Activated T-helper 2 cell treated with anti-CD3 and anti-CD28 coated beads, Interferon-gamma antibody, Interleukin-2, Interleukin-4, amounts not matched to agents 10 μg/mL and 5 μg/mL and 100 μg/mL, durations not matched to agents 14 hours and 24 hours and 36 hours (primary cell): ENCODE data around the gene RHOV. TPM values are rescaled to one million over a fixed set of nuclear protein-coding genes. Genes with fewer than 3 reads are reported as not detected.

ENCODE experiments used
- DNase-seq: peaks from one replicate; pipeline ENCODE4 v3.0.0; 2021; ENCODE audit warnings: low spot score
- H3K27ac Mint-ChIP-seq: one replicate; pipeline ENCODE4 v1.8.0; 2021; ENCODE audit warnings: mixed read lengths
- H3K27me3 Mint-ChIP-seq: one replicate; pipeline ENCODE4 v1.8.0; 2021; ENCODE audit warnings: low read depth, mixed read lengths
- H3K36me3 Mint-ChIP-seq: one replicate; pipeline ENCODE4 v1.8.0; 2021; ENCODE audit warnings: low read depth, mixed read lengths
- H3K4me1 Mint-ChIP-seq: one replicate; pipeline ENCODE4 v1.8.0; 2021; ENCODE audit warnings: low read depth, mixed read lengths
- H3K4me3 Mint-ChIP-seq: one replicate; pipeline ENCODE4 v1.8.0; 2021; ENCODE audit warnings: low read depth, mild to moderate bottlenecking, moderate library complexity, mixed read lengths
- H3K9me3 Mint-ChIP-seq: one replicate; pipeline ENCODE4 v1.8.0; 2021; ENCODE audit warnings: mixed read lengths
- intact Hi-C: fragments of 100-400 bp; cut with micrococcal nuclease; formaldehyde crosslinking; loops from one replicate; pipeline ENCODE4 v1.15.1; 2023
- total RNA-seq: library from RNA; stranded (reverse); gene quantifications from 2 replicates; pipeline ENCODE4 v1.2.3, GENCODE V29; 2022

RHOV gene
- total RNA-seq, 1 donor from 2014 or later: 0.82 TPM

DNA sequence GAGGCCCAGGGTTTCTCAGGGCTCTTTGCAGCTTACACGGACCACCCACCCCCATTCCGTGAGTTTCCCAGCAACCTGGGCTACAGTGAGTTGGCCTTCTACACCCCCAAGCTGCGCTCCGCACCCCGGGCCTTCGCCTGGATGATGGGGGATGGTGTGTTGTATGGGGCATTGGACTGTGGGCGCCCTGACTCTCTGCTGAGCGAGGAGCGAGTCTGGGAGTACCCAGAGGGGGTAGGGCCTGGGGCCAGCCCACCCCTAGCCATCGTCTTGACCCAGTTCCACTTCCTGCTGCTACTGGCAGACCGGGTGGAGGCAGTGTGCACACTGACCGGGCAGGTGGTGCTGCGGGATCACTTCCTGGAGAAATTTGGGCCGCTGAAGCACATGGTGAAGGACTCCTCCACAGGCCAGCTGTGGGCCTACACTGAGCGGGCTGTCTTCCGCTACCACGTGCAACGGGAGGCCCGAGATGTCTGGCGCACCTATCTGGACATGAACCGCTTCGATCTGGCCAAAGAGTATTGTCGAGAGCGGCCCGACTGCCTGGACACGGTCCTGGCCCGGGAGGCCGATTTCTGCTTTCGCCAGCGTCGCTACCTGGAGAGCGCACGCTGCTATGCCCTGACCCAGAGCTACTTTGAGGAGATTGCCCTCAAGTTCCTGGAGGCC is 25.6 kb upstream of the RHOV start:
- no peaks in the 10 kb centered on the region for H3K9me3 Mint-ChIP-seq
- no peak overlapping the region for H3K4me3 Mint-ChIP-seq
- DNase-seq: no peak
- peaks cover 54% of the 10 kb centered on the region for H3K36me3 Mint-ChIP-seq
- no peaks in the 10 kb centered on the region for H3K27me3 Mint-ChIP-seq
- intact Hi-C loops: loop anchor here (10.0 kb wide), 2 partner anchors 215 to 435 kb away; partner anchors contain the start of genes INO80, NUSAP1 and OIP5
- no peak overlapping the region for H3K27ac Mint-ChIP-seq
- H3K4me1 Mint-ChIP-seq: peaks cover 19% of the 10 kb centered on the region

DNA sequence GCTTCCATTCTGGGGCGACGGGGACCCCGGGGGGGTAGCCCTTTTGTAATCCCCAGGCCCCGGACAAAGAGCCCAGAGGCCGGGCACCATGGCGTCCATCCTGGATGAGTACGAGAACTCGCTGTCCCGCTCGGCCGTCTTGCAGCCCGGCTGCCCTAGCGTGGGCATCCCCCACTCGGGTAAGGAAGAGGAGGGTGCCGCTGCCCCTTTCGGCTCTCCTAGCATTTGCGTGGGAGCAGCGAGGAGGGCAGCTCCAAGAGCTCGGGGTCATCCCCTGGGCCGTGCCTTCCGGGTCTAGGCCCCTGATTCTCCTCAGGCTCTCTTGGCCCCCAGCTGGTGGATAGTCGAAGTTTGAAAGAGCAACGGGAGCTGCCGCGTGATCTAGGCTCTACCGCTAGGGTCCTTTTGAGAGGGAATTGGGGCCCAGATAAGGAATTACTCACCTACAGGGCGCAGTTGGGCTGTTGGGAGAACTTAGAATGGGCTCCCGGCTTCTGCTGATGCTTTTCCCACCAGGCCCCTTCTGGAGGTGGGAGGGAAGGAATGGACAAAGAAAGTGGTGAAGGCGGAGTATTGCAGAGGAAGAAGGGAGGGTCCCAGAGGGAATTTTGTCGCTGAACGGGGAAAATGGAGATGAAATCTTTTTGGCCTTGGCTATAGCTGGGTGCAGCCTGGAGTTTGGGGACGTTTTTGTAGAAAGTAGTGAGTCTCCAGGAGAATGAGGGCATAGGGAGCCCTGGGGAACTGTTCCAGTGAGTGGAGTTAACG is 20.8 kb upstream of the RHOV start:
- intact Hi-C loops: loop anchor here (1.0 to 5.0 kb wide), 6 partner anchors 38 to 303 kb away; partner anchors contain the start of genes DNAJC17, KNL1, RAD51 and RMDN3
- H3K27me3 Mint-ChIP-seq: peaks cover 1% of the 10 kb centered on the region
- H3K4me1 Mint-ChIP-seq: peaks cover 20% of the 10 kb centered on the region

DNA sequence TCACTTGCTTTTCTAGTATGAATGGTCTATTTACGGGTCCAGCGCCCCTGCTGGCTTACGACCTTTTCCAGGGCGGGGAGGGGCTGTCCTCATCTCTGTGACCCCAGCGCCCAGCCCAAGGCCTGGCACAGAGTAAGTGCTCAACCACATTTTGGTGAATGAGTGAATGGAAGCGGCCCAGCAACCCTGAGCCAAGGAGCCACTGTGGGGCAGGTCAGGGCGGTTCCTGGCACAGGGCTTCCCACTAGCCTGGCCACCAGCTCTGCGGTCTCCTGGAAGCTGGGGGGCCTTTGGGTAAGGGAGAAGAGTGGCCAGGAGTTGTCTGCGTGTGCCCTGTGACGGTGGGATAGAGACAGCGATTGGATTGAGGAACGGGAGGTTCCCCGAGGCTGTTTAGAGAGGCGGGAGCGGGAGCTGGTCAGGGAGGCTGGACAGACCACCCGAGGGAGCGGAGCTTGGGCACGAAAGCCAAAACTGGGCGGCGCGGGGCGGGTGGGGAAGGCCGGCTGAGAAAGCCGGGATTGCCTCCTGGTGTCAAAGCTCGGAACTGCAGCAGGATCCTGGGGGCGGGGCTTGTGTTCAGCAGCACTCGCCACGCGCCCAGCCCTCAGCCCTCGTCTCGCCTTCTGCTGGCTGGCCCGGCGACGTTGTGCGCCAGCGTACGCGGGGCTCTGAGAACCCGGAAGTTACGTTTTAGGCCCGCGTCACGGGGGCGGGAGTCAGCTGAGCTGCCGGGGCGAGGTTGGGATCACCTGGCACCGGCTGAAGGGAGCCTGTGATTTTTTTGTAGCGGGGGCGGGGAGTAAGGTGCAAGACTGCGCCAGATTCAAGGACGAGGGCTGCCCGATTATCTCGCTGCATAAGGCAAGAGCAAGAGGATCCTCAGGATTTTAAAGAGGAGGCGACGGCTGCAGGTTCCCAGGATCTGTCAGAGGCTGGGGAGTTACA is 20.0 kb upstream of the RHOV start, which contains the start of gene VPS18:
TSS of gene VPS18 (plus strand) at position 718 of the 948 bp plus-strand sequence. CDS start 319 bp downstream, outside the sequence.
- H3K4me1 Mint-ChIP-seq: peaks cover 20% of the 10 kb centered on the region
- intact Hi-C loops: loop anchor here (1.0 to 5.0 kb wide), 6 partner anchors 37 to 302 kb away; partner anchors contain the start of genes DNAJC17, KNL1, RAD51 and RMDN3
- DNase-seq: peak; percentile 97
- peaks cover 24% of the 10 kb centered on the region for H3K36me3 Mint-ChIP-seq
- H3K4me3 Mint-ChIP-seq: peak within 1 kb of the TSS; percentile 100
- H3K27me3 Mint-ChIP-seq: peaks cover 1% of the 10 kb centered on the region
- H3K27ac Mint-ChIP-seq: peak within 1 kb of the TSS; percentile 97
- no peaks in the 10 kb centered on the region for H3K9me3 Mint-ChIP-seq

More for the DNA sequence above, 20.8 kb upstream of the RHOV start:
- DNase-seq: peak; percentile 55
- H3K9me3 Mint-ChIP-seq: no peaks in the 10 kb centered on the region
- H3K27ac Mint-ChIP-seq: peak overlapping the region; percentile 97
- H3K36me3 Mint-ChIP-seq: peaks cover 24% of the 10 kb centered on the region
- peak overlapping the region; percentile 100 for H3K4me3 Mint-ChIP-seq

DNA sequence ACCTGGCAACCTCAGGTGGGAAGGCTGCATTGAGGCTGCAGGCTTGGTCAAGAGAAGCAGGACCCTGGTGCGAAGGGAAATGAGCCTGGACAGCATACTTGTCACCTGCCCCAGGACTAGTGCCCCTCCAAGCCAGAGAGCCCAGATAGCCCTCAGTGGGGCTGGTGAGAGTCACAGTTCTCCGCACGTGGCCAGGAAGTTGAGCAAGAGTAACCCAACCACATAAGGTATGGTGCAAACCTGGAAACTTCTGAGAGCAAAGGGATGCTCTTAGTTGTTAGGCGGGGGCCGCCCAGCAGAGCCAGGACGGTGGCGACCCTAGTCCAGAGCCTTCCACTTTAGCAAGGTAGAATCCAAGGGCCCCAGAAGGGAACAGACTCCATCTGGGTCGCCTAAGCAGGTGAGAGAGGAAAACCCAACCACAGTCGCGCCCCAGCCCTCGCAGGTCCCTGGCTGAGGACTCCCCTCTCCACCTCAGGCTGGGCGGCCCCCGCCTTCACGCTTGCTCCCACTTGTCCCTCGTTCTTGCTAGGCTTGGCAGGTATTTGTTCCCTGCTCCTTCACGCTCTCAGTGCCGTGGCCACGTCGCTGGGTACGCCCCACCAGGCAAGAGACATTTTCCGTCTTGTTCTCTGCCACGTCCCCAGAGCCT is 19.1 kb upstream of the RHOV start:
- H3K9me3 Mint-ChIP-seq: no peaks in the 10 kb centered on the region
- no peak overlapping the region for H3K27ac Mint-ChIP-seq
- peaks cover 1% of the 10 kb centered on the region for H3K27me3 Mint-ChIP-seq
- peak overlapping the region; percentile 21 for H3K4me3 Mint-ChIP-seq
- no peak for DNase-seq
- H3K4me1 Mint-ChIP-seq: peaks cover 20% of the 10 kb centered on the region
- H3K36me3 Mint-ChIP-seq: peaks cover 17% of the 10 kb centered on the region
- intact Hi-C loops: loop anchor here (5.0 kb wide), 3 partner anchors 136 to 301 kb away; partner anchors contain the start of genes KNL1, RAD51 and RMDN3

DNA sequence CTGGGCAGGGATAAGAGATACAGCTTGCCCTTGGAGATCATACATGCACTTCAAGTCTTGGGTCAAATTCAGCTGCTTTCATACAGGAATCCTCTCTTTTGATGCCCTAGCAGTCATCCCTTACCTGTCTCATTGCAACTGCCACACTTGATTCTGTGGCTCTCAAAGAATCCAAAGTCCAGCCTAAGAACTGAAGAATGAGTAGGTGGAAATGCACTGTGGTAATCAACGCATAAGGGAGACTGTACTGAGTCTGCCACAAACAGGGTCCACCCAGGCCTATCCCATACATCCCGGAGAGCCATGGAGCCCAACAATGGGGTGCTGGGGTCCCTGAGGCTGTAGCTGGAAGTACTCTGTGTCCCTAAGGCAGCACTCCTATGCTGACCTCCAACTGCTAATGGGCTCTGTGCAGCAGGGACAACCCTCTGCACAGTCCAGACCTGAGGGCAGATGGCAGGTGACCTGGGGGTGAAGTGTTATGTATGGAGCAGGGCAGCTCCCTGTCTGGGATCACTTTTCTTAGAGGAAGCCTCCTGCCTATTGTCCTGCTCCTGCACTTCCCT is 18.5 kb upstream of the RHOV start:
- Mint-ChIP-seq H3K27ac (no peak overlapping the region), H3K4me3 (peak overlapping the region; percentile 21), H3K9me3 (no peaks in the 10 kb centered on the region), H3K27me3 (peaks cover 1% of the 10 kb centered on the region), H3K36me3 (peaks cover 12% of the 10 kb centered on the region), H3K4me1 (peaks cover 20% of the 10 kb centered on the region)
- intact Hi-C loops: loop anchor here (5.0 kb wide), 3 partner anchors 135 to 300 kb away; partner anchors contain the start of genes KNL1, RAD51 and RMDN3
- DNase-seq: no peak

DNA sequence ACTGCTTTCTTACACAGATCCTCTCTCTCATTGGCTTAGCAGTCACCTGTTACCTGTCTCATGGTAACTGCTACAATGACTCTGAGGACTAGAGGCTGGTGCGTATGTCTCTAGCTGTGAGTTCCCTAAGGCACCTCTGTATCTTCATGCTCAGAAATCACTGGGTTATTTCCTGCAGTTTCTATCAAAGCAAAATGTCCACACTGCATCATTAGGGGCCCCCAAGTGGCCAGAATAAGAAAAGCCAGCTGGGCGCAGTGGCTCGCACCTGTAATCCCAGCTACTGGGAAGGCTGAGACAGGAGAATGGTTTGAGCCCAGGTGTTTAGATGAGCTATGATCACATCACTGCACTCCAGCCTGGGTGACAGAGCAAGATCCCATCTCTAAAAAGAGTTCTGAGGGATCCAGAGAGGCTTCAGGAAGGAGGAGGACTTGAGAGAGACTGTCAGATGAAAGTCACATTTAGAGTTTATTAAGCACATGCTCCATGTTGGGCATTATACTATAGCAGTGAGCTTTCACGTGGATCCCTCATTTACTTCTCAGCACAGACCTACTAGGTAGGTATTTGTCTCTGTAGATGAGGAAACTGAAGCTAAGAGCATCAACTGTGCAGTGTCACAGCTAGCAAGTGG is 17.9 kb upstream of the RHOV start:
- Mint-ChIP-seq H3K4me3 (no peak overlapping the region), H3K27ac (no peak overlapping the region), H3K36me3 (peaks cover 6% of the 10 kb centered on the region), H3K4me1 (peaks cover 20% of the 10 kb centered on the region), H3K27me3 (peaks cover 1% of the 10 kb centered on the region), H3K9me3 (no peaks in the 10 kb centered on the region)
- no peak for DNase-seq
- intact Hi-C loops: loop anchor here (5.0 kb wide), 3 partner anchors 135 to 300 kb away; partner anchors contain the start of genes KNL1, RAD51 and RMDN3

DNA sequence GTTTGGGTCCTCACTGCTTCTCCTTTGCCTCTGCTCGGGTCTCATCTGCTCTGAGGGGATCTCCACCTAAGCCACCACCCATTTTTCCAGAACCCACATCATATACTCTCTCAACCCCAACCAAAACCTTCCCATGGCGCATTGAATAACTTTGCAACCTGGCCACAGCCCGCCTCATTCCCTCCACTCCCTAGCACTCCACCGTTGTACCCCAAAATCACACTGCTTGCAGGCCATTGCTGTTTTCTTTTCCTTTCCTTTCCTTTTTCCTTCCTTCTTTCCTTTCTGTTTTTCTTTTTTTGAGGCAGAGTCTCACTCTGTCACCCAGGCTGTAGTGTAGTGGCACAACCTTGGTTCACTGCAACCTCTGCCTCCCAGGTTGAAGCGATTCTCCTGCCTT is 17.1 kb upstream of the RHOV start:
- Mint-ChIP-seq H3K9me3 (no peaks in the 10 kb centered on the region), H3K27me3 (peaks cover 1% of the 10 kb centered on the region), H3K27ac (no peak overlapping the region), H3K4me3 (no peak overlapping the region), H3K4me1 (peaks cover 20% of the 10 kb centered on the region), H3K36me3 (peaks cover 3% of the 10 kb centered on the region)
- intact Hi-C loops: loop anchor here (5.0 kb wide), 3 partner anchors 134 to 299 kb away; partner anchors contain the start of genes KNL1, RAD51 and RMDN3
- DNase-seq: no peak

DNA sequence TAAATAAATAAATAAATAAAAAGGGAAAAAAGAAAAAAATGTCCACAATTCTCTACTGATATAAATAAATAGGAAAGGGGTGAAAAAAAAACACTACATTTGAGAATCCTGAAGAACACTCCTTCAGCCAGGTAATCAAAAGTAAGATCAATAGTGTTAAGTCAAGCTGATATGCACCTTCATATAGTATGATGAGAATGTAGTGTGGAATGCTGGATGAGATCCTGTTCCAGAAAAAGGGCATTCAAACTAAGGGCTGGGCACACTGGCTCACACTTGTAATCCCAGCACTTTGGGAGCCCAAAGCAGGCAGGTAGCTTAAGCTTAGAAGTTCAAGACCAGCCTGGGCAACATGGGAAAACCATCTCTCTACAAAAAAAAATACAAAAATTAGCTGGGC is 15.1 kb upstream of the RHOV start:
- no peaks in the 10 kb centered on the region for H3K9me3 Mint-ChIP-seq
- H3K4me3 Mint-ChIP-seq: no peak overlapping the region
- peaks cover 15% of the 10 kb centered on the region for H3K4me1 Mint-ChIP-seq
- intact Hi-C loops: no loop called here
- no peak for DNase-seq
- H3K27ac Mint-ChIP-seq: no peak overlapping the region
- no peaks in the 10 kb centered on the region for H3K36me3 Mint-ChIP-seq
- H3K27me3 Mint-ChIP-seq: peaks cover 1% of the 10 kb centered on the region

DNA sequence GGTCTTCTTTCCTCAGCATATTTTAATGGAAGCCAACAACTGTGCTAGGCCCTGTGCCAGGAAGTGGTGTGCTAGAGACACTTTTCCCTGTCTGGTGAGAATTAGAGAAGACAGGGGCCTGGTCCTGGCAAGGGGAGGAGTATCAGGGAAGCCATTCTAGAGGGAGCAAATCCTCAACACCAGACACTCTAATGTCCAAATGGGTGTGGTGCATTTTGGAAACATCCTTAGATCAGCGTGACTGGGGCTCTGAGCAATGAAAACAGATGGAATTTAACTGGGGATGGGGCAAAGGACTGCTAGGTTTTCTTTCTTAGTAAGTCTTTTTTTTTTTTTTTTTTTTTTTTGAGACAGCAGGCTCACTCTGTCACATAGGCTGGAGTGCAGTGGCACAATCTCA is 12.6 kb upstream of the RHOV start:
- H3K9me3 Mint-ChIP-seq: peaks cover 4% of the 10 kb centered on the region
- intact Hi-C loops: loop anchor here (2.0 kb wide), 1 partner anchor 208 kb away; no protein-coding TSS in a partner anchor
- H3K27ac Mint-ChIP-seq: no peak overlapping the region
- H3K4me1 Mint-ChIP-seq: peaks cover 8% of the 10 kb centered on the region
- H3K27me3 Mint-ChIP-seq: no peaks in the 10 kb centered on the region
- H3K4me3 Mint-ChIP-seq: no peak overlapping the region
- no peaks in the 10 kb centered on the region for H3K36me3 Mint-ChIP-seq
- DNase-seq: no peak

DNA sequence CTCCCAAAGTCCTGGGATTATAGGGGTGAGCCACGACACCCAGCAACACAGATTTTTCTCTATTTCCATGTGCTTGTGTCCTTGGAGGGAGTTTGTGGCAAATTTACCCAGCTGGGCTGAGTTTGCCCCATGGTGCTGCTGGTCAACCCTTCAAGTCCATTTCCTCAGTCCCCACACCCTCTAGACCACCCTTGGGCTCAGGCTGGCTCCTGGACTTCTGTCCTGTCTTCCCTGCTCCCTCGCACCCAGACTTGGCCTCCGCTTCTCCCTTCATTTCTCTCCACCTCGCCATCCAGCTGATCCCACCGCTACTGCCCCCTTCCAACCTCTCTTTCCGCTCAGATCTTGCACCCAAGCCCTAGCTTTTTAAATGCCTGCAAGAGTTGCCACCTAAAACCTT is 7.3 kb upstream of the RHOV start:
- DNase-seq: no peak
- H3K4me1 Mint-ChIP-seq: peaks cover 15% of the 10 kb centered on the region
- intact Hi-C loops: no loop called here
- peaks cover 2% of the 10 kb centered on the region for H3K27me3 Mint-ChIP-seq
- H3K27ac Mint-ChIP-seq: no peak overlapping the region
- H3K4me3 Mint-ChIP-seq: no peak overlapping the region
- H3K36me3 Mint-ChIP-seq: no peaks in the 10 kb centered on the region
- H3K9me3 Mint-ChIP-seq: peaks cover 4% of the 10 kb centered on the region

DNA sequence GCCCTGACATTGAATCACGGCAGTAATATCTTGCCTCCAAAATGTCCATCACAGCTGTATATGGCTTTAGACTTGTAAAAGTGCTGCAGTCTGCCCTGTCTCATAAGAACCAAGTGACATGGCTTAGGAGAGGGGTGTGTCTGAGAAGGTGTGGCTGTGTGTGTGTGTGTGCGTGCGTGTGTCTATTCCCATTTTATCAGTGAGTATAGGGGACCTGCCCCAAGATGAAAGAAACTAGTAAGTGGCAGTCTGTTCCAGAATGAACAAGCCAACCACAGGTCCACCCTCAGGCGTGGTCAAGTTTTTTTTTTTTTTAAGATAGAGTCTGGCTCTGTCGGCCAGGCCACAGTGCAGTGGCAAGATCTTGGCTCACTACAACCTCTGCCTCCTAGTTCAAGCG is 5.6 kb upstream of the RHOV start:
- Mint-ChIP-seq H3K4me3 (no peak overlapping the region), H3K9me3 (peaks cover 4% of the 10 kb centered on the region), H3K27me3 (peaks cover 2% of the 10 kb centered on the region), H3K36me3 (no peaks in the 10 kb centered on the region), H3K4me1 (peaks cover 9% of the 10 kb centered on the region), H3K27ac (no peak overlapping the region)
- intact Hi-C loops: no loop called here
- DNase-seq: no peak
